ENCODE results near the gene CENPF.

DNA sequence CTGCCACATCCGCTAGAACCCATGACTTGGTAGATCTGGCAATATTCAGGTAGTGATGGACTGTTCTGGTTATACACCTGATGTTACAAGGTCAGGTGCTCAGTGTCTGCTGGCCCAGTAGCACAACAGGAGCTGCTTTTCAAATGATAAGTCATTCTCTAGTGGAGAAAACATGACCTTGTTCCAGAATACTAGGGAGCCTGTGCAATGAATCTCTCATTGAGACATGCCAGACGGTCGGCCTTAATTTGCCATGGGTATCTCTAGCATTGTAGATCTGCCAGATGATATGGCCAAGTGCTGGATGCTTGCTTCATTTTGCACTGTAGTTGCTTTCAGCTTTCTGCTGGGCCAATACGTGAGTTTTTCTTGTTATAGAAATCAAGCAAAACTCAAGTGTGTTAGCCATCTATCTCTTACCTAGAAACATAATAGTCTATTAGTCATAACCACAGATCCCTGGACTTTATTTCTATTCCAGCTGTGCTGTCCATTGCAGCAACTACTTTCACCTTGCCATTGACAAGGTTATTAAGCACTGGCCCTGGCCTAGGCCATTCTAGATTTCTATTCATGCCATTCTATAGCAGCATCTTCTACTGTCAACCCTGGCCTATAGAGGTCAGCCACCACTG lies 13.9 kb upstream of the CENPF start:
- TF ChIP-seq, protein P1, sequence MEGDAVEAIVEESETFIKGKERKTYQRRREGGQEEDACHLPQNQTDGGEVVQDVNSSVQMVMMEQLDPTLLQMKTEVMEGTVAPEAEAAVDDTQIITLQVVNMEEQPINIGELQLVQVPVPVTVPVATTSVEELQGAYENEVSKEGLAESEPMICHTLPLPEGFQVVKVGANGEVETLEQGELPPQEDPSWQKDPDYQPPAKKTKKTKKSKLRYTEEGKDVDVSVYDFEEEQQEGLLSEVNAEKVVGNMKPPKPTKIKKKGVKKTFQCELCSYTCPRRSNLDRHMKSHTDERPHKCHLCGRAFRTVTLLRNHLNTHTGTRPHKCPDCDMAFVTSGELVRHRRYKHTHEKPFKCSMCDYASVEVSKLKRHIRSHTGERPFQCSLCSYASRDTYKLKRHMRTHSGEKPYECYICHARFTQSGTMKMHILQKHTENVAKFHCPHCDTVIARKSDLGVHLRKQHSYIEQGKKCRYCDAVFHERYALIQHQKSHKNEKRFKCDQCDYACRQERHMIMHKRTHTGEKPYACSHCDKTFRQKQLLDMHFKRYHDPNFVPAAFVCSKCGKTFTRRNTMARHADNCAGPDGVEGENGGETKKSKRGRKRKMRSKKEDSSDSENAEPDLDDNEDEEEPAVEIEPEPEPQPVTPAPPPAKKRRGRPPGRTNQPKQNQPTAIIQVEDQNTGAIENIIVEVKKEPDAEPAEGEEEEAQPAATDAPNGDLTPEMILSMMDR (conservative IDR thresholded peaks at IDR 0.05) = no peak
- TF ChIP-seq ZFX (IDR thresholded peaks at IDR 0.05) = no peak

Measured in C4-2B (cell line).